ENCODE data around the gene CITED2. TPM values are rescaled to one million over a fixed set of nuclear protein-coding genes. Genes with fewer than 3 reads are reported as not detected.
"Not testable (repeated sequence)": the region's sequence is repeated elsewhere in the genome, so short reads cannot be mapped to it uniquely, and the experiment has no call there.

Gene CITED2
- total RNA-seq, 1 donor from 2014 or later = 132 TPM

DNA sequence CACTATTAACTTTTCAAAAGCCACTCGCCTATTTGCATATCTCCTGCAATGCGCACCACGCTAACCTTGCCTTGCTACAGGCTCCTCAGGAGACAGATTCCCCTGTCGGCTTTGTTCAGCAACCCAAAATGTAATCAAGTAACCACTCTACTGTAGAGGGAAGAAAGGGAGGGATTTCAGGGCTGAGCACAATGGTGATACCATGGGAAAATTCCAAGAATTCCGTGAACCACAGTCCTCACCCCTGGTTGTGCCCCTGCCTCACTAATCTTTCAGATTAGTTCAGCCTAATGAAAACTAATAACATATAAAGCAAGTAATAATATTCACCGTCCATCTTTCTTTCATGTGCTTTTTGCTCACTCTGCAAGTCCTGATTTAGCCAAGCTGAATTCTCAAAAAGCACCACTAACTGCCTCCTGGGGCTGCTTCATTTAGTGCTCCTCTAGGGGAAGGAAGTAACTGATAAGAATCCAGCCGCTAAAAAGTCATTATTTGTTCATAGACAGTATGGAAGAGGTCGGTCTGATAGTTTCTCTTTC lies 6.6 kb downstream of the CITED2 start:
- no peak overlapping the region for H3K27ac ChIP-seq
- no peak for DNase-seq (ENCODE audit: extremely low spot score in 2 of 2)
- intact Hi-C loops (cut with DNase I) = loop anchor here (5.0 to 10.0 kb wide), 3 partner anchors 151 to 553 kb away; partner anchors contain the start of gene HECA
- H3K36me3 ChIP-seq = peaks cover 0 to 3% of the 10 kb centered on the region in 2 donors
- H3K4me1 ChIP-seq = peaks cover 32% of the 10 kb centered on the region
- H3K27me3 ChIP-seq = no peaks in the 10 kb centered on the region
- H3K9me3 ChIP-seq = no peaks in the 10 kb centered on the region
- TF ChIP-seq POLR2A (IDR thresholded peaks at IDR 0.05) = no peak
- TF ChIP-seq POLR2AphosphoS5 (IDR thresholded peaks at IDR 0.05; ENCODE audit: insufficient read depth in 1 of 2, low read depth in 1 of 2) = no peak
- TF ChIP-seq, protein P1, sequence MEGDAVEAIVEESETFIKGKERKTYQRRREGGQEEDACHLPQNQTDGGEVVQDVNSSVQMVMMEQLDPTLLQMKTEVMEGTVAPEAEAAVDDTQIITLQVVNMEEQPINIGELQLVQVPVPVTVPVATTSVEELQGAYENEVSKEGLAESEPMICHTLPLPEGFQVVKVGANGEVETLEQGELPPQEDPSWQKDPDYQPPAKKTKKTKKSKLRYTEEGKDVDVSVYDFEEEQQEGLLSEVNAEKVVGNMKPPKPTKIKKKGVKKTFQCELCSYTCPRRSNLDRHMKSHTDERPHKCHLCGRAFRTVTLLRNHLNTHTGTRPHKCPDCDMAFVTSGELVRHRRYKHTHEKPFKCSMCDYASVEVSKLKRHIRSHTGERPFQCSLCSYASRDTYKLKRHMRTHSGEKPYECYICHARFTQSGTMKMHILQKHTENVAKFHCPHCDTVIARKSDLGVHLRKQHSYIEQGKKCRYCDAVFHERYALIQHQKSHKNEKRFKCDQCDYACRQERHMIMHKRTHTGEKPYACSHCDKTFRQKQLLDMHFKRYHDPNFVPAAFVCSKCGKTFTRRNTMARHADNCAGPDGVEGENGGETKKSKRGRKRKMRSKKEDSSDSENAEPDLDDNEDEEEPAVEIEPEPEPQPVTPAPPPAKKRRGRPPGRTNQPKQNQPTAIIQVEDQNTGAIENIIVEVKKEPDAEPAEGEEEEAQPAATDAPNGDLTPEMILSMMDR (IDR thresholded peaks at IDR 0.05) = no peak
- H3K4me3 ChIP-seq = no peak overlapping the region

DNA sequence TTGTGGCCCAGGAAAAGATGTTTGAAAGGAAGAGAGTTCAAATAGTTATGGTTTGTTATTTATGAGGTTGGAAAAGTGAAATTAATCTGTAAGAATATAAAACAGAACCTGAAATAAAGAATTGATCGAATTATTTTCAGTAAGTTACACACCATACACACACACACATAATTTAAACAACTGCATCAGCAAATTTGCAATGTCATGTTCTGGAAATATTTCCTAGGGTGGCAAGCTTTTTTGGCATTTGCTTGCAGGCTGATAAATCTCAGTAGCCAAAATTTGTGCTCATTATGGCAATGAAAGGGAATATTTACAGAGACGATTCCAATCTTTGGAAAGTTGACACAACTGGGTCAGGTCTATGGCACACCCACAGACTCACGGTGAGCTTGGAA lies 9.5 kb downstream of the CITED2 start:
- Histone ChIP-seq H3K4me3 (no peak overlapping the region), H3K27me3 (no peaks in the 10 kb centered on the region), H3K4me1 (peaks cover 13% of the 10 kb centered on the region), H3K9me3 (no peaks in the 10 kb centered on the region), H3K36me3 (no peaks in the 10 kb centered on the region), H3K27ac (no peak overlapping the region)
- intact Hi-C loops (cut with DNase I) = loop anchor here (5.0 to 10.0 kb wide), 3 partner anchors 148 to 550 kb away; partner anchors contain the start of gene HECA
- TF ChIP-seq POLR2AphosphoS5 (IDR thresholded peaks at IDR 0.05; ENCODE audit: insufficient read depth in 1 of 2, low read depth in 1 of 2) (no peak), POLR2A (IDR thresholded peaks at IDR 0.05) (no peak)
- TF ChIP-seq, protein P1 (IDR thresholded peaks at IDR 0.05) = no peak
- DNase-seq (ENCODE audit: extremely low spot score in 2 of 2) = no peak

DNA sequence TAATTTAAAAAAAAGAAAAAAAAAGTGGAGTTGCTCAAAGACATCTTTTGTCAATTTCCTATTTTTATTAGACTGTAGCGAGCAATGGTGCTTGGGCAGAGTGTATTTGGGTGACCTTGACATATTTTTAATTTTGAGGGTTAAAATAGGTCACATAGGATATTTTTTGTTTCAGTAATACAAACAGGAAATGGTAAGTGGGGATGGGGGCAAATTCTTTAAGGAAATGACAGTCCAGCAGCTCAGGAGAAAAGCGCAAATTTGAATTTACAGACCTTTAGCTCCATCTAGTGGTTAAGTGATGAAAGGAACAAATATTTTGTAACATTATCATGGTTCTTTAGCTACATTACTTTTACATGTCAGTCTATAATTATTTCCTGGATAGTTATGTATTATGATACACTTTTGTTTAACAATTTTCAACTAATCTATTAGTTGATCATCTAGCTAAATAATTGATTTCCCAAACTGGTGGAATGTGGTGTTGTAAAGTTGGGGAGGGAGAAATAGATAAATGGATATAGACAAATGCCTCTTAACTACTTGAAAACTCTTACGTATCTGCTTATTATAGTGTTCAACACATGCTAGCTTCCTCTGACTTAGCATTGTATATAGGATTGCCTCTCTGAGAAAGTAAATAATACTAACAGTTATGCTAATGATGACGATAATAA lies 10.0 kb downstream of the CITED2 start:
- Histone ChIP-seq H3K9me3 (no peaks in the 10 kb centered on the region), H3K27me3 (no peaks in the 10 kb centered on the region), H3K4me3 (no peak overlapping the region), H3K36me3 (no peaks in the 10 kb centered on the region), H3K27ac (no peak overlapping the region), H3K4me1 (peaks cover 8% of the 10 kb centered on the region)
- no peak for DNase-seq (ENCODE audit: extremely low spot score in 2 of 2)
- intact Hi-C loops (cut with DNase I) = loop anchor here (10.0 kb wide), 2 partner anchors 230 to 550 kb away; partner anchors contain the start of gene HECA
- TF ChIP-seq POLR2AphosphoS5 (IDR thresholded peaks at IDR 0.05; ENCODE audit: insufficient read depth in 1 of 2, low read depth in 1 of 2) (no peak), POLR2A (IDR thresholded peaks at IDR 0.05) (no peak)
- TF ChIP-seq, protein P1 (IDR thresholded peaks at IDR 0.05) = peak; percentile 73 to 92 (median 85)

DNA sequence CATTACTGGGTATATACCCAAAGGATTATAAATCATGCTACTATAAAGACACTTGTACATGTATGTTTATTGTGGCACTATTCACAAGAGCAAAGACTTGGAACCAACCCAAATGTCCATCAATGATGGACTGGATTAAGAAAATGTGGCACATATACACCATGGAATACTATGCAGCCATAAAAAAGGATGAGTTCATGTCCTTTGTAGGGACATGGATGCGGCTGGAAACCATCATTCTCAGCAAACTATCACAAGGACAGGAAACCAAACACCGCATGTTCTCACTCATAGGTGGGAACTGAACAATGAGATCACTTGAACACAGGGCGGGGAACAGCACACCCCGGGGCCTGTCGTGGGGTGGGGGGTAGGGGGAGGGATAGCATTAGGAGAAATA lies 10.7 kb downstream of the CITED2 start:
- not testable (repeated sequence) for H3K27me3 ChIP-seq; H3K9me3 ChIP-seq; H3K27ac ChIP-seq; H3K4me3 ChIP-seq; H3K36me3 ChIP-seq; H3K4me1 ChIP-seq; DNase-seq (ENCODE audit: extremely low spot score in 2 of 2)
- intact Hi-C loops (cut with DNase I) = loop anchor here (10.0 kb wide), 2 partner anchors 229 to 549 kb away; partner anchors contain the start of gene HECA

DNA sequence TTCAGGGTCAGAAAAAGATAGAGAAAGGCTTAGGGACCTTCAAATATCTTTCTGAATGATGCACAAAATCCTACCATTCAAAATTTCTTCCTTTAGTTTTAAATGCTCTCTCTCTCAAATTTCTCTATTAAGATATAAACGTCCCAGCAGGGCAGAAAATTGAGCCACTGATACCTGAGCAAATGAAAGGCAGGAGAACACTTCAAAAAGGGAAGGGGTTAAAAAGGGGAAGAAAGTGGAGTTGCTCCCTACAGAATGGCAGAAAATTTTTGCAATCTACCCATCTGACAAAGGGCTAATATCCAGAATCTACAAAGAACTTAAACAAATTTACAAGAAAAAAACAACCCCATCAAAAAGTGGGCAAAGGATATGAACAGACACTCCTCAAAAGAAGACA lies 11.3 kb downstream of the CITED2 start:
- not testable (repeated sequence) for H3K27ac ChIP-seq; H3K4me1 ChIP-seq; H3K9me3 ChIP-seq; H3K4me3 ChIP-seq; H3K27me3 ChIP-seq; H3K36me3 ChIP-seq; DNase-seq (ENCODE audit: extremely low spot score in 2 of 2)
- intact Hi-C loops (cut with DNase I) = loop anchor here (10.0 kb wide), 2 partner anchors 228 to 548 kb away; partner anchors contain the start of gene HECA

DNA sequence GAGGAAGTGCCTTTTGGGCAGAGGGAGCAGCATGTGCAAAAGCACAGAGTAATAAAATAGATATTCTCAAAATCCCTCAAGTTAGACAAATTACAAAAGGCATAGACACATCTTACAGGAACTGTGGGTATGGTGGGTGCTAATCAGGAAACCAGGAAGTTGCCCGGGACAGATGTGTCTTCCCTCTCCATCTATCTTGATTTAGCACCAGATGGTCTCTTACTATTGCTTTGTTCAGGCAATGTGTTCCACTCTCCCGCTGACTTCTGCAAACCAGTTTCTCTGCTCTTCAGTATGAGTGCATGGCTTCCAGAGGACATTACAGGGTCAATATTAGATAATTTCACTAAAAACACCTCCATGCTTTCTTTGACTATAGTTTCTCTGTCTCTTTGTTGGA lies 13.2 kb downstream of the CITED2 start:
- Histone ChIP-seq H3K27ac (no peak overlapping the region), H3K4me3 (no peak overlapping the region), H3K4me1 (no peaks in the 10 kb centered on the region), H3K9me3 (no peaks in the 10 kb centered on the region), H3K36me3 (no peaks in the 10 kb centered on the region), H3K27me3 (no peaks in the 10 kb centered on the region)
- TF ChIP-seq POLR2A (IDR thresholded peaks at IDR 0.05) (no peak), POLR2AphosphoS5 (IDR thresholded peaks at IDR 0.05; ENCODE audit: insufficient read depth in 1 of 2, low read depth in 1 of 2) (no peak)
- TF ChIP-seq, protein P1 (IDR thresholded peaks at IDR 0.05) = no peak
- no peak for DNase-seq (ENCODE audit: extremely low spot score in 2 of 2)
- intact Hi-C loops (cut with DNase I) = loop anchor here (10.0 kb wide), 2 partner anchors 226 to 546 kb away; partner anchors contain the start of gene HECA

All from vagina (tissue), 2 donors.